Measurements from ENCODE around the gene GANC.

- TF ChIP-seq, protein P1, sequence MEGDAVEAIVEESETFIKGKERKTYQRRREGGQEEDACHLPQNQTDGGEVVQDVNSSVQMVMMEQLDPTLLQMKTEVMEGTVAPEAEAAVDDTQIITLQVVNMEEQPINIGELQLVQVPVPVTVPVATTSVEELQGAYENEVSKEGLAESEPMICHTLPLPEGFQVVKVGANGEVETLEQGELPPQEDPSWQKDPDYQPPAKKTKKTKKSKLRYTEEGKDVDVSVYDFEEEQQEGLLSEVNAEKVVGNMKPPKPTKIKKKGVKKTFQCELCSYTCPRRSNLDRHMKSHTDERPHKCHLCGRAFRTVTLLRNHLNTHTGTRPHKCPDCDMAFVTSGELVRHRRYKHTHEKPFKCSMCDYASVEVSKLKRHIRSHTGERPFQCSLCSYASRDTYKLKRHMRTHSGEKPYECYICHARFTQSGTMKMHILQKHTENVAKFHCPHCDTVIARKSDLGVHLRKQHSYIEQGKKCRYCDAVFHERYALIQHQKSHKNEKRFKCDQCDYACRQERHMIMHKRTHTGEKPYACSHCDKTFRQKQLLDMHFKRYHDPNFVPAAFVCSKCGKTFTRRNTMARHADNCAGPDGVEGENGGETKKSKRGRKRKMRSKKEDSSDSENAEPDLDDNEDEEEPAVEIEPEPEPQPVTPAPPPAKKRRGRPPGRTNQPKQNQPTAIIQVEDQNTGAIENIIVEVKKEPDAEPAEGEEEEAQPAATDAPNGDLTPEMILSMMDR (IDR thresholded peaks at IDR 0.05; ENCODE audit: low read length), result no peak
- no peak for TF ChIP-seq EZH2 (optimal IDR thresholded peaks at IDR 0.05; ENCODE audit: low read depth, low read length)
These were observed 33.7 kb downstream of the GANC start for GRCh38 chr15:42306681-42307080.

Measured in MM.1S (cell line).